Parathyroid adenoma (tissue), 2 donors: ENCODE data around the gene EIF6.

Experiments
- H2AFZ ChIP-seq: fragments of 300-600 bp; sonication (generic); one replicate; pipeline ENCODE4 v1.7.0; 2017; ENCODE audit warnings: antibody characterized with exemption, mild to moderate bottlenecking
- H3K27ac ChIP-seq: fragments of 300-600 bp; sonication (generic); one replicate; pipeline ENCODE4 v1.7.0; 2017
- H3K27me3 ChIP-seq: fragments of 300-600 bp; sonication (generic); one replicate; pipeline ENCODE4 v1.7.0; 2017; ENCODE audit warnings: low read length; ENCODE audit not compliant: control insufficient read depth, insufficient read depth
- H3K36me3 ChIP-seq: fragments of 300-600 bp; sonication (generic); one replicate; pipeline ENCODE4 v1.7.0; 2017; ENCODE audit warnings: low read length; ENCODE audit not compliant: control insufficient read depth, insufficient read depth
- H3K4me1 ChIP-seq: fragments of 300-600 bp; sonication (generic); one replicate; pipeline ENCODE4 v1.7.0; 2017; ENCODE audit warnings: control low read depth
- H3K4me2 ChIP-seq: fragments of 300-600 bp; sonication (generic); one replicate; pipeline ENCODE4 v1.7.0; 2017; ENCODE audit warnings: low read length
- H3K4me3 ChIP-seq: fragments of 300-600 bp; sonication (generic); one replicate; pipeline ENCODE4 v1.7.0; 2017; ENCODE audit warnings: low read depth, low read length
- H3K79me2 ChIP-seq: fragments of 300-600 bp; sonication (generic); one replicate; pipeline ENCODE4 v1.7.0; 2017; ENCODE audit warnings: control low read depth
- H3K9ac ChIP-seq: fragments of 300-600 bp; sonication (generic); one replicate; pipeline ENCODE4 v1.7.0; 2017; ENCODE audit warnings: mild to moderate bottlenecking
- H3K9me3 ChIP-seq: fragments of 300-600 bp; sonication (generic); one replicate; pipeline ENCODE4 v1.7.0; 2017; ENCODE audit warnings: low read length; ENCODE audit not compliant: control insufficient read depth
- TF ChIP-seq, protein P1 (sequence below): fragments of 300-600 bp; sonication (generic); IDR thresholded peaks from one replicate; pipeline ENCODE4 v1.7.0; 2017; ENCODE audit warnings: antibody characterized with exemption, mild to moderate bottlenecking
- donor health status: primary hyperparathyroidism.

Gene EIF6

DNA sequence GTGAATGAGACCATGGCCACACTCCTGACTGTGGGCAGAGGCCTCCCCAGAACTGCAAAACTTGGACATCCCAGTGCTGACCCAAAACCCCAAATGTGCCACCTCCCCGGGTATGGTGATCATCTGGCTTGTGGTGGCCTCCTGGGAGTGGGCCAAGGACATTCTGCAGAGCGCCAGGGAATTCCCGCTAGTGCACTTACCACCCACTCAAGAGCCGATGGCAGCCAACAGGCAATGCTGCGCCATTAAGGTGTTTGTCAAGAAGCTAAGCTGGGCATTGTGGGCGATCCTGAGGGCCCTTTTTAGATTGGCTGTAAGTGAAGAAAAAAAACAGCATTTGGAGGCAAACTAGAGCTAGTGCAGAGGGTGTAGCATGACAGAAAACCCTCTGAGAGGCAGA is 48.7 kb downstream of the EIF6 start:
- Histone ChIP-seq H3K9me3 (no peaks in the 10 kb centered on the region), H3K4me2 (no peak overlapping the region), H3K4me1 (no peaks in the 10 kb centered on the region), H3K27me3 (no peaks in the 10 kb centered on the region), H3K9ac (no peak overlapping the region), H3K4me3 (no peak overlapping the region), H2AFZ (no peak overlapping the region), H3K27ac (no peak overlapping the region), H3K79me2 (peaks cover 17% of the 10 kb centered on the region), H3K36me3 (no peaks in the 10 kb centered on the region)
- TF ChIP-seq, protein P1, sequence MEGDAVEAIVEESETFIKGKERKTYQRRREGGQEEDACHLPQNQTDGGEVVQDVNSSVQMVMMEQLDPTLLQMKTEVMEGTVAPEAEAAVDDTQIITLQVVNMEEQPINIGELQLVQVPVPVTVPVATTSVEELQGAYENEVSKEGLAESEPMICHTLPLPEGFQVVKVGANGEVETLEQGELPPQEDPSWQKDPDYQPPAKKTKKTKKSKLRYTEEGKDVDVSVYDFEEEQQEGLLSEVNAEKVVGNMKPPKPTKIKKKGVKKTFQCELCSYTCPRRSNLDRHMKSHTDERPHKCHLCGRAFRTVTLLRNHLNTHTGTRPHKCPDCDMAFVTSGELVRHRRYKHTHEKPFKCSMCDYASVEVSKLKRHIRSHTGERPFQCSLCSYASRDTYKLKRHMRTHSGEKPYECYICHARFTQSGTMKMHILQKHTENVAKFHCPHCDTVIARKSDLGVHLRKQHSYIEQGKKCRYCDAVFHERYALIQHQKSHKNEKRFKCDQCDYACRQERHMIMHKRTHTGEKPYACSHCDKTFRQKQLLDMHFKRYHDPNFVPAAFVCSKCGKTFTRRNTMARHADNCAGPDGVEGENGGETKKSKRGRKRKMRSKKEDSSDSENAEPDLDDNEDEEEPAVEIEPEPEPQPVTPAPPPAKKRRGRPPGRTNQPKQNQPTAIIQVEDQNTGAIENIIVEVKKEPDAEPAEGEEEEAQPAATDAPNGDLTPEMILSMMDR: no peak

DNA sequence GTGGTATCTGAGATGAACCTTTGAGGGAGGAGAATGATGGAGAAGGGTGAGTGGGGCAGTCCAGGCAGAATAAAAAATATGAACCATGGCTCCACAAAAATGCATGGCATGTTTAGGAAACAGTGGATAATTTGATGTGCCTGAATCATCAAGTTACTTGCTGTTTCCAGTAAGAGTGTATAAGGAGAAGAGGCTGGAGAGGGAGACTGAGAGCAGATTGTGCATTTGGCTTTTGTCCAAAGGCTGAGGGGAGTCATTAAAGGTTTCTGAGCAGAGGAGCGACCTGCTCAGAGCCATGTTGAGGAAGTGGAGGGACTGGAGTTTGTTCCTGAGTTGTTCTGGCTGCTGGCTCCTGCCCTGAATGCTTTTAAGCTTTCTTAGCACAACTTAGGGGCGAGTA is 52.0 kb downstream of the EIF6 start:
- H3K4me1 ChIP-seq: peaks cover 7% of the 10 kb centered on the region
- no peaks in the 10 kb centered on the region for H3K27me3 ChIP-seq
- no peak overlapping the region for H3K27ac ChIP-seq
- peaks cover 9% of the 10 kb centered on the region for H3K79me2 ChIP-seq
- H3K9ac ChIP-seq: no peak overlapping the region
- H3K9me3 ChIP-seq: no peaks in the 10 kb centered on the region
- H2AFZ ChIP-seq: no peak overlapping the region
- TF ChIP-seq, protein P1: no peak
- H3K36me3 ChIP-seq: no peaks in the 10 kb centered on the region
- H3K4me2 ChIP-seq: no peak overlapping the region
- no peak overlapping the region for H3K4me3 ChIP-seq
